Loucy (cell line): ENCODE data around the gene ITGA11.

Source experiments
- CTCF ChIP-seq: fragments of 200-600 bp; sonication (generic); conservative IDR thresholded peaks from 2 replicates; pipeline ENCODE4 v1.5.1; 2014; ENCODE audit warnings: mild to moderate bottlenecking, antibody characterized with exemption, low read length
- EZH2phosphoT487 ChIP-seq: fragments of 200-600 bp; IDR thresholded peaks from 2 replicates; pipeline ENCODE4 v1.6.1; 2018; ENCODE audit warnings: antibody characterized with exemption, mild to moderate bottlenecking, moderate library complexity, borderline replicate concordance

- no peak for TF ChIP-seq CTCF
- no peak for TF ChIP-seq EZH2phosphoT487
These were observed 141.2 kb downstream of the ITGA11 start for GRCh38 chr15:68290715-68291114.
